CD4-positive, alpha-beta T cell treated with Interleukin-15 for 4 hours (primary cell): Measurements from ENCODE around the gene AMFR.
"Not testable (repeated sequence)": the region's sequence is repeated elsewhere in the genome, so short reads cannot be mapped to it uniquely, and the experiment has no call there.

Experiments used
- DNase-seq: peaks from one replicate; pipeline ENCODE4 v3.0.0-alpha.2; 2020; ENCODE audit warnings: low spot score

AMFR gene

GRCh38 chr16:56423584-56424403 is 1.6 kb downstream of the AMFR start:
- DNase-seq = no peak

GRCh38 chr16:56422896-56423441 is 2.4 kb downstream of the AMFR start:
- no peak for DNase-seq

DNA sequence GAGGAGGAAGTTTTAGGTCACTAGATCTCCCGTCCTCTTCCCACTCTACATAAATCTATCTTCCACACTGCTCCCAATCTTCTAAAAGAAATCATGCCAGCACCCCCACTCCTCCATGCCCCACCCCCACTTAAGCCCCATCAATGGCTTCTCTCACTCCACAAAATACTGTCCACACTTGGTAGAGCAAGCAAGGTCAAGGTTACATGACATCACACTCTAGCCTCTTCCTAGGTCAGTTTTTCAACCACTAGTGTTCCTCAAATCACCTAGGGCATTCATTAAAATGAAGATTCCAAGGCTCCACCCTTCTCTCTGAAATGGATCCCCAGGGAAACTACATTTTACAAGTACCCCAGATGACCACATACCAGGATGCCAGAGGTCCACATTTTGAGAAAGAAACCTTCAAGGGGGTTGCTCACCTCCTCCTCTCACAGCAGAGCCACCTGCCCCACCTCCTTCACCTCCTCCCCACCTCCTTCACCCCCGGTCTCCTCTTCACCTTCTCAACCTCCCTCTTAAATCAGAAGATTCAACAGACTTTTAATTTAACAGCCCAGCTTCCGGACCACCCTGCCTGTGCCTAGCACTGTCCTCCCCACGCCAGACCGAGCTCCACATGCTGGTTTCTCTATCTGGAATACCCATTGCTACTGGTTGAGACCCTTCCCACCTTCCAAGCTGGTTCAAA is 3.2 kb downstream of the AMFR start:
- no peak for DNase-seq

- no peak for DNase-seq
These were observed 4.0 kb downstream of the AMFR start for GRCh38 chr16:56421313-56421712.

DNA sequence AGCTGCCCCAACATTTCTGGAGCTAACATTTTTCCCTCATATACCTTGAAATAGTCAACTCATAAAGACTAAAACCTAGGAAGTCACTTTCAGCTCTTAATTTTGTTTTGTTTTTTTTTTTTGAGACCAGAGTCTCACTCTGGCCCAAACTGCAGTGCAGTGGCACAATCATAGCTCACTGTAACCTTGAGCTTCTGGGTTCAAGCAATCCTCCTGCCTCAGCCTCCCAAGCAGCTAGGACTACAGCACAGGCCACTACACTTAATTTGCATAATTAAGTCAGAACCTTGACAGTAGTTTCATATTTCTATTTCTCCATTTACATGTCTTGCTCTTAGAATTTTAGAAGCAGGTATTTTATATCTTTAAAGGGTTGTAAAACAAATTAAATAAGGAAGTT is 4.7 kb downstream of the AMFR start:
- no peak for DNase-seq

GRCh38 chr16:56419740-56420548 is 5.4 kb downstream of the AMFR start:
- no peak for DNase-seq

DNA sequence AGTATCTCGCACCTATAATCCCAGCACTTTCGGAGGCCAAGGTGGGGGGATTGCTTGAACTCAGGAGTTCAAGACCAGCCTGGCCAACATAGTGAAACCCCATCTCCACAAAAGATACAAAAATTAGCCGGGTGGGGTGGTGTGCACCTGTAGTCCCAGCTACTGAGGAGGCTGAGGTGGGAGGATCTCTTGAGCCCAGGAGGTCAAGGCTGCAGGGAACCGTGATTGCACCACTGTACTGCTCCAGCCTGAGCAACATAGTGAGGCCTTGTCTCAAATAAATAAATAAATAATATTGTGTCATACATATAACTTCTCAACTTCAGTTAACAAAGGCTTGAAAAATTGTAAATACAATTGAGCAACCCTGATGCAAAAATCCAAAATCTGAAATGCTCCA is 8.2 kb downstream of the AMFR start:
- DNase-seq = no peak

- DNase-seq = no peak
These were observed 9.5 kb downstream of the AMFR start for GRCh38 chr16:56415875-56416274.

DNA sequence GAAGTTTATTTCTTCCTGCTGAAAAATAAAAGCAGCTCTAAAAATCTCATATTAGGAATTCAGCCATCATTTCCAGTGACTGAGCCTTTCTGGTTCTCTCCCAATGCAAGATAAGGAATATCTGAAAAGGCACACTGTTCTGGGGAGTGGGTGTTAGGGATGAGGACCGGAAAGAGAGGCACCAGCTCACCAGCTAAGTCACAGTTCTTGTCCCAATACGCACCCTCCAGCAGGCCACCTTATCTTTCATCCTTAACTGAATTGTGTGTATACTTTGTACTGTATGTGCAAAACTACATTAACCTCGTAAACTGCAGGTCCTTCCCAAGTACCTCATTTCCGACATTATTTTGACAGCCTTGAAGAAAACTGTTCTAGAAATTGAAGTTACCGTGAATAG is 11.0 kb downstream of the AMFR start:
- DNase-seq = no peak

DNA sequence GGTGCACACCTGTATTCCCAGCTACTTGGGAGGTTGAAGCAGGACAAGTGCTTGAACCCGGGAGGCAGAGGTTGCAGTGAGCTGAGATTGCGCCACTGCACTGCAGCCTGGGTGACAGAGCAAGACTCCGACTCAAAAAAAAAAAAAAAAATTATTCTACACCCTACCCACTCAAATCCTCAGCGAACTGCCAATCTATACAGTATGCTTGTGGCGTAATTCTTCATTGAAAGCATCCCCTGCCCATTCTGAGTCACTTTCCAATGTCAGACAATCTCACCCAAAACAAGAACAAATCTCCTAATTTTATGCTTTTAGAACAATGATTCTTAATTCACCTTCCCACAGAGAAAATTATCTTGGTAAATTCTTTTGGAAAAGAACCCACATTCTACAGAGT is 12.0 kb downstream of the AMFR start:
- DNase-seq = no peak

- no peak for DNase-seq
These were observed 13.7 kb downstream of the AMFR start for GRCh38 chr16:56411624-56412023.

GRCh38 chr16:56411123-56411522 is 14.2 kb downstream of the AMFR start:
- DNase-seq = no peak

GRCh38 chr16:56409195-56409594 is 16.1 kb downstream of the AMFR start:
- no peak for DNase-seq

DNA sequence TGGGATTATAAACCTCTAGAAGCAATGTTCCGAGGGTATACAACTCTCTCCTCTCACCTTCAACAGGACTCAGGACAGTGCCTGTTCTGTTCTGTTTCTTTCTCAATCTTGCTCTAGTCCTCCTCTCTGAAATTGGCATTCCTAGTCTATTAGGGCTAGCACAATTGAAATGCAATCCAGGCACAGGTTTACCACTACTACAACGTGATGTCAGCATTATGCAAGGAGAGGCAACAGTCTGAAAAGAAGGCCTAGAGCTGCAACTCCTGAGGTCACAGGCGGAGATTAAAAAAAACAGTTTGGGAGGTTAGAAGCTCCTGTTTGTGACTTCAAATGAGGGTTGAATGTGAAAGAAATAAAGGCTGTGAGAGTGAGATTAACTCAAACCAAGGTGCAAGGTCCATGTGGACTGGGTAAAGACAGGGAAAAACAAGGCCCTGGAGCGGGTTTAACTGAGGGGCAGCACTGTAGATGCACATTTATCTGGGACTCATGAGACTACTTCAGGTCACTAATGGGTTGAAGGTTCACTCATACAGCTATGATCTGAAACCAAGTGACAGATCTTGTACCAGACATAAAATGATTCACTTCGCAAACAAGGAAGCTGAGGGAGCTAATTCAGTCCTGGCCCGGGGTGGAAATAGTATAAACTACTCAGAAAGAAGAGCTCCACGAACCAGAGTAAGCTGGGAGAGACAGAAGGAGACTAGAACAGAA is 16.8 kb downstream of the AMFR start:
- DNase-seq = no peak

GRCh38 chr16:56405977-56406672 is 19.2 kb downstream of the AMFR start:
- no peak for DNase-seq

GRCh38 chr16:56401482-56401881 is 23.9 kb downstream of the AMFR start:
- no peak for DNase-seq

DNA sequence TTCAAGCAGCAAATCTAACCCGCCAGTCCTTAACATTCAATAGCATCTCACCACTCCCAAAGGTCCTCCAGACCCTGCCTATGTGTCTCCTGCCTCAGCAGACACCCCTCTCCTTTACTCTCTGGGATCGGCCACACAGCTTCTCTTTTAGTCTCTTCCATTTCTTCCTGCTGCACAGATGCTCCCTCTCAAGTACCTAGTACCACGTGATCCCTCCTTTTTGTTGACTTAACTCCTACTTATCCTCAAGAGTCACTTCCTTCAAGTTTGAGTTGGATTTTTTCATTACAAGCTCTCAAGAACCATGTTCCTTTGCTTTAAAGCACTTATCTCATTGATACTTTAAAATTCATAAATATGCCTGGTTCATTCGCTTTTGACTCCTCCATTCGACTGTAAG is 24.9 kb downstream of the AMFR start:
- no peak for DNase-seq

DNA sequence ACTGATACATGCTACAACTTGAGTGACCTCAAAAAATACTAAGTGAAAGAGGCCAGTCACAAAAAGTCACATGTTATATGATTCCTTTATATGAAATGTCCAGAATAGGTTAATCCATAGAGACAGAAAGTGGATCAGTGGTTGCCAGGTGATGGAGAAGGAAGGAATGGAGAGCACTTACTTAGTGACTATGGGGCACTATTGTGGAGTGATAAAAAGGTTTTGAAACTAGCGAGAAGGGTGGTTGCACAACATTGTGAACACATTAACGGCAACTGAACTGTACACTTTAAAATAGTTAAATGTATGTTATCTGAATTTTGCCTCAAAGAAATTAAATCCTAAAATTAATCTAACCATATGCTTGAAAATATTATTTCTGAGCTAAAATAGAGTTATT is 25.9 kb downstream of the AMFR start:
- DNase-seq = no peak

- no peak for DNase-seq
These were observed 26.3 kb downstream of the AMFR start for GRCh38 chr16:56399047-56399446.

- DNase-seq = not testable (repeated sequence)
These were observed 28.6 kb downstream of the AMFR start for GRCh38 chr16:56396724-56397123.

- DNase-seq = no peak
These were observed 35.8 kb downstream of the AMFR start for GRCh38 chr16:56389554-56389953.
